Esophagus muscularis mucosa (tissue), 4 donors: Measurements from ENCODE around the gene SLBP. TPM values are rescaled to one million over a fixed set of nuclear protein-coding genes. Genes with fewer than 3 reads are reported as not detected.
"Not testable (repeated sequence)": the region's sequence is repeated elsewhere in the genome, so short reads cannot be mapped to it uniquely, and the experiment has no call there.

Source experiments
- DNase-seq: peaks from one replicate; pipeline ENCODE4 v3.0.0-alpha.2; 2017; ENCODE audit errors: extremely low spot score
- H3K27ac ChIP-seq, 4 donors: fragments of 200-600 bp; sonication (generic); replicated peaks in 1 of 4; 1 replicate in 3 of 4; 2 replicates in 1 of 4; pipeline ENCODE4 v1.5.1; 2016 to 2019; ENCODE audit warnings: mild to moderate bottlenecking in 1 of 4
- H3K27me3 ChIP-seq, 4 donors: fragments of 200-600 bp; sonication (generic); one replicate each; pipeline versions ENCODE4 v1.5.1 to v1.6.0; 2016 to 2019
- H3K36me3 ChIP-seq, 4 donors: fragments of 200-600 bp; sonication (generic); one replicate each; pipeline ENCODE4 v1.5.1; 2016 to 2019
- H3K4me1 ChIP-seq, 4 donors: fragments of 200-600 bp; sonication (generic); one replicate each; pipeline ENCODE4 v1.5.1; 2016 to 2019
- H3K4me3 ChIP-seq, 4 donors: fragments of 200-600 bp; sonication (generic); 1 replicate in 2 of 4; 2 replicates in 2 of 4; pipeline ENCODE4 v1.5.1; 2016 to 2019; ENCODE audit warnings: mild to moderate bottlenecking in 4 of 4, moderate library complexity in 1 of 4
- H3K9me3 ChIP-seq, 4 donors: fragments of 200-600 bp; sonication (generic); 1 replicate in 3 of 4; 2 replicates in 1 of 4; pipeline ENCODE4 v1.5.1; 2016 to 2019
- EP300 ChIP-seq: sonication (generic); formaldehyde crosslinking; IDR thresholded peaks from one replicate; pipeline ENCODE4 v1.6.1; 2017; ENCODE audit warnings: antibody characterized with exemption
- POLR2A ChIP-seq: fragments of 450-650 bp; IDR thresholded peaks from one replicate; pipeline ENCODE4 v1.6.1; 2017; ENCODE audit warnings: antibody characterized with exemption, moderate library complexity, mild to moderate bottlenecking, low read depth
- POLR2AphosphoS5 ChIP-seq, 2 donors: sonication (generic); formaldehyde crosslinking; IDR thresholded peaks; one replicate each; pipeline ENCODE4 v1.6.1; 2017; ENCODE audit warnings: antibody characterized with exemption in 2 of 2
- WGBS: methylation state at CpG from one replicate; pipeline ENCODE4 v1.1.5; 2018; 5-methylcytosine and 5-hydroxymethylcytosine counted together
- intact Hi-C: fragments of 100-400 bp; cut with DNase I; formaldehyde crosslinking; loops from one replicate; pipeline ENCODE4 v1.15.1; 2023
- total RNA-seq, 4 donors: library from RNA; depleted of rRNA; stranded (reverse); fragments of >200 nt; gene quantifications; one replicate each; pipeline versions ENCODE4 v1.1.0 to v1.2.1, GENCODE V29; 2016
- TF ChIP-seq, protein P1 (sequence below), 3 experiments: fragments of 200-600 bp in 2 of 3; fragments of 450-650 bp in 1 of 3; sonication (generic) in 2 of 3; IDR thresholded peaks; one replicate each; pipeline ENCODE4 v1.5.1; 2017 to 2019; ENCODE audit warnings: antibody characterized with exemption in 3 of 3, mild to moderate bottlenecking in 2 of 3, moderate library complexity in 1 of 3

Gene SLBP
- total RNA-seq, 4 donors from 2014 or later, result 41.5 to 56.1 (median 45.5) TPM

GRCh38 chr4:1708581-1708980 is 3.5 kb downstream of the SLBP start:
- H3K27me3 ChIP-seq, result no peaks in the 10 kb centered on the region
- peaks cover 21 to 47% (median 32%) of the 10 kb centered on the region in 4 donors for H3K4me1 ChIP-seq
- no peak for TF ChIP-seq POLR2AphosphoS5 (IDR thresholded peaks at IDR 0.05)
- TF ChIP-seq EP300, result no peak
- TF ChIP-seq, protein P1, sequence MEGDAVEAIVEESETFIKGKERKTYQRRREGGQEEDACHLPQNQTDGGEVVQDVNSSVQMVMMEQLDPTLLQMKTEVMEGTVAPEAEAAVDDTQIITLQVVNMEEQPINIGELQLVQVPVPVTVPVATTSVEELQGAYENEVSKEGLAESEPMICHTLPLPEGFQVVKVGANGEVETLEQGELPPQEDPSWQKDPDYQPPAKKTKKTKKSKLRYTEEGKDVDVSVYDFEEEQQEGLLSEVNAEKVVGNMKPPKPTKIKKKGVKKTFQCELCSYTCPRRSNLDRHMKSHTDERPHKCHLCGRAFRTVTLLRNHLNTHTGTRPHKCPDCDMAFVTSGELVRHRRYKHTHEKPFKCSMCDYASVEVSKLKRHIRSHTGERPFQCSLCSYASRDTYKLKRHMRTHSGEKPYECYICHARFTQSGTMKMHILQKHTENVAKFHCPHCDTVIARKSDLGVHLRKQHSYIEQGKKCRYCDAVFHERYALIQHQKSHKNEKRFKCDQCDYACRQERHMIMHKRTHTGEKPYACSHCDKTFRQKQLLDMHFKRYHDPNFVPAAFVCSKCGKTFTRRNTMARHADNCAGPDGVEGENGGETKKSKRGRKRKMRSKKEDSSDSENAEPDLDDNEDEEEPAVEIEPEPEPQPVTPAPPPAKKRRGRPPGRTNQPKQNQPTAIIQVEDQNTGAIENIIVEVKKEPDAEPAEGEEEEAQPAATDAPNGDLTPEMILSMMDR (IDR thresholded peaks at IDR 0.05), result no peak
- TF ChIP-seq POLR2A, result no peak
- WGBS, result 63% methylated on average over 1 of the region's 1 CpG
- no peak for DNase-seq
- H3K27ac ChIP-seq, result no peak overlapping the region
- peaks cover 4 to 36% (median 21%) of the 10 kb centered on the region in 4 donors for H3K36me3 ChIP-seq
- no peak overlapping the region for H3K4me3 ChIP-seq
- intact Hi-C loops, result no loop called here
- no peaks in the 10 kb centered on the region for H3K9me3 ChIP-seq

DNA sequence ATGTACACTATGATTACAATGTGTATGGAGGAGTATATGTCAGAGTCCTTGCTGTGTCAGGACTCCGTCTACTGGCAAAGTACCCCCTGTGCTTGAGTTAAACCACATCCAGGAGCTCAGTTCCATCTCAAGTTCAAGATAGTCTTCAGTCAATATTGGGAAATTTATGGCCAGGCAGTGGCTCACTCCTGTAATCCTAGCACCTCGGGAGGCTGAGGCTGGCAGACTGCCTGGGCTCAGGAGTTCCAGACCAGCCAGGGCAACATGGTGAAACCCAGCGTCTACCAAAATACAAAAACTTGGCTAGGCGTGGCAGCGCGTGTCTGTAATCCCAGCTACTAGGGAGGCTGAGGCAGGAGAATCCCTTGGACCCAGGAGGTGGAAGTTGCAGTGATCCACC is 5.8 kb downstream of the SLBP start:
- DNase-seq, result no peak
- intact Hi-C loops, result no loop called here

DNA sequence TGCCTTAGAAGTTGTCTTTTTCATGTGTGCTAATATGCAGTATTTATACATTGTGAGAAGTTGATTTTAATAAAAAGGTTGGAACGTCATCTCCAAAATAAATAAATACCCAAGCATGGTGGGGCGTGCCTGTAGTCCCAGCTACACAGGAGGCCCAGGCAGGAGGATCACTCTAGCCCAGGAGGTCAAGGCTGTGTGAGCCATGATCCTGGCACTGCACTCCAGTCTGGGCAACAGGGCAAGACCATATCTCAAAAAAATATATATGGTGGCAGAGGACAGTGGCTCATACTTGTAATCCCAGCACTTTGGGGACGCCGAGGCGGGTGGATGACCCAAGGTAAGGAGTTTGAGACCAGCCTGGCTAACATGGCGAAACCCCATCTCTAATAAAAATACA is 6.4 kb downstream of the SLBP start:
- no peak overlapping the region for H3K4me3 ChIP-seq
- peaks cover 12 to 63% (median 46%) of the 10 kb centered on the region in 4 donors for H3K36me3 ChIP-seq
- H3K9me3 ChIP-seq, result no peaks in the 10 kb centered on the region
- H3K4me1 ChIP-seq, result peaks cover 7 to 27% (median 17%) of the 10 kb centered on the region in 4 donors
- intact Hi-C loops, result no loop called here
- 97% methylated on average over 6 of the region's 6 CpGs for WGBS
- no peaks in the 10 kb centered on the region for H3K27me3 ChIP-seq
- no peak overlapping the region for H3K27ac ChIP-seq
- TF ChIP-seq POLR2AphosphoS5 (IDR thresholded peaks at IDR 0.05) (no peak), POLR2A (no peak), EP300 (no peak)
- TF ChIP-seq, protein P1 (IDR thresholded peaks at IDR 0.05), result no peak
- no peak for DNase-seq

More for the DNA sequence above, 5.8 kb downstream of the SLBP start:
- peaks cover 13 to 34% (median 23%) of the 10 kb centered on the region in 4 donors for H3K4me1 ChIP-seq
- H3K27me3 ChIP-seq, result no peaks in the 10 kb centered on the region
- TF ChIP-seq EP300 (no peak), POLR2A (no peak), POLR2AphosphoS5 (IDR thresholded peaks at IDR 0.05) (no peak)
- TF ChIP-seq, protein P1 (IDR thresholded peaks at IDR 0.05), result no peak
- H3K27ac ChIP-seq, result no peak overlapping the region
- H3K4me3 ChIP-seq, result no peak overlapping the region
- peaks cover 12 to 58% (median 43%) of the 10 kb centered on the region in 4 donors for H3K36me3 ChIP-seq
- no peaks in the 10 kb centered on the region for H3K9me3 ChIP-seq
- 96% methylated on average over 5 of the region's 6 CpGs for WGBS

- Histone ChIP-seq H3K9me3 (no peaks in the 10 kb centered on the region), H3K27me3 (no peaks in the 10 kb centered on the region), H3K27ac (no peak overlapping the region), H3K4me3 (no peak overlapping the region), H3K4me1 (peaks cover 0 to 9% (median 3%) of the 10 kb centered on the region in 4 donors), H3K36me3 (peaks cover 21 to 74% (median 56%) of the 10 kb centered on the region in 4 donors)
- no peak for DNase-seq
- WGBS, result 74% methylated on average over 1 of the region's 1 CpG
- TF ChIP-seq POLR2AphosphoS5 (IDR thresholded peaks at IDR 0.05), result no peak
- TF ChIP-seq EP300, result no peak
- no peak for TF ChIP-seq POLR2A
- TF ChIP-seq, protein P1 (IDR thresholded peaks at IDR 0.05), result no peak
- intact Hi-C loops, result no loop called here
These were observed 8.3 kb downstream of the SLBP start for GRCh38 chr4:1703867-1704266.

DNA sequence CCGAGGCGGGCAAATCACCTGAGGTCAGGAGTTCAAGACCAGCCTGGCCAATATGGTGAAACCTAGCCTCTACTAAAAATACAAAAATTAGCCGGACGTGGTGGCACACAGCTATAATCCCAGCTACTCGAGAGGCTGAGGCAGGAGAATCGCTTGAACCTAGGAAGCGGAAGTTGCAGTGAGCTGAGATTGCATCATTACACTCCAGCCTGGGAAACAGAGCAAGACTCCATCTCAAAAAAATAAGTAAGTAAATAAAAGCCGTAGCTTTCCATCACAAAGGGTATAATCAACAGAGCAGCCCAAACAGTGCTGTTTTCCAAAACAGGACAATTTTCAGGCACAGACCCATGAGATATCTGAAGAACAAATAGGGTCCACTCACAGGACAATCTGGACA is 10.4 kb downstream of the SLBP start:
- intact Hi-C loops, H3K4me3 ChIP-seq, H3K9me3 ChIP-seq, H3K4me1 ChIP-seq, H3K27me3 ChIP-seq, DNase-seq, H3K27ac ChIP-seq: not testable (repeated sequence)
- 80% methylated on average over 8 of the region's 8 CpGs for WGBS
- H3K36me3 ChIP-seq, result peaks cover 37 to 91% (median 77%) of the 10 kb centered on the region in 4 donors
